Dendritic cell treated with granulocyte-macrophage colony-stimulating factor and Interleukin-4, amounts not matched to agents 40 ng/mL and 50 ng/mL, for 4 days (primary cell): ENCODE data around the gene PSD4.

Experiments used
- H3K27ac Mint-ChIP-seq: one replicate; pipeline ENCODE4 v1.8.0; 2022; ENCODE audit warnings: mild to moderate bottlenecking, mixed read lengths
- H3K27me3 Mint-ChIP-seq: one replicate; pipeline ENCODE4 v1.8.0; 2022; ENCODE audit warnings: mild to moderate bottlenecking, mixed read lengths
- H3K36me3 Mint-ChIP-seq: one replicate; pipeline ENCODE4 v1.8.0; 2022; ENCODE audit warnings: low read depth, mixed read lengths
- H3K4me1 Mint-ChIP-seq: one replicate; pipeline ENCODE4 v1.8.0; 2022; ENCODE audit warnings: low read depth, mixed read lengths
- H3K4me3 Mint-ChIP-seq: one replicate; pipeline ENCODE4 v1.8.0; 2022; ENCODE audit warnings: mild to moderate bottlenecking, moderate library complexity, mixed read lengths
- H3K9me3 Mint-ChIP-seq: one replicate; pipeline ENCODE4 v1.8.0; 2022; ENCODE audit warnings: mixed read lengths
- intact Hi-C: fragments of 100-400 bp; cut with micrococcal nuclease; formaldehyde crosslinking; loops from one replicate; pipeline ENCODE4 v1.15.0; 2022

PSD4 gene

DNA sequence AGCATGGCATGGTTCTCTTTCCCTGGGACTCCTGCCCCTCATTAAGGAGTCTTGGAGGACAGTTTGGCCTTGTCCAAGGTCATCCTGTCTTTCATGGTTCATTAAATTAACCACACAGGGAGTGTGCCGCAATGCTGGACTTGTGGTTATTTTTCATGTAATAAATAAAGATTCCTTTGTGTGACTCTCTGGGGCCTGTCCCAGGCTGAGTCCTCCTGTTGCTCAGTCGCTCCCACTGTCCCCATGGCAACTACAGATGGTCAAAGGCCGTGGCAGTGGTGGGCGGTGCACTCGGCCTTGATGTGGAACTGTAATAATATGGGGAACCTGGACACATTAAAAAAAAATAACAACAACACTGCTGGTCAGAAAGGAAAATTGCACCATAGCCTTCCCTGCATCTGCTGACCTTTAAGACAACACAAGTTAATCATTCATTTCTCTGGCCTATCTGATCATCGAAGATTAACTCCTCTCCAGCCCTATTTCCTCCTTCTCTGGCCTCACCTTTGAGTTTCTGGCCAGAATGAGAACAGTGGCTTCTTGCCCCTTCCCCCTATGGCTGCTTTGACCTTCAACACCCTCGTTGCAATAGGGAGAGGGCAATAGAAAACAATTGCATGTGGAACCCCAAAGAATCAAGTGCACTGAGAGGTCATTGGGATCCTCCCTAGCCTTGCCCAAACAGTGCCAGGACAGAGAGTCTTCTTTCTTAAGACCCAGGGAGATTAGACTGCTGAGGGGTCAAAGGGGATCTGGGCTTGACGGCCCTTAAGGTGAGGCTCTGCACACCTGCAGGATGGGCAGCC is 44.7 kb downstream of the PSD4 start:
- Mint-ChIP-seq H3K9me3 (no peaks in the 10 kb centered on the region), H3K4me3 (no peak overlapping the region), H3K27me3 (no peaks in the 10 kb centered on the region), H3K27ac (peak overlapping the region; percentile 86), H3K4me1 (peaks cover 58% of the 10 kb centered on the region), H3K36me3 (no peaks in the 10 kb centered on the region)
- intact Hi-C loops, result no loop called here

GRCh38 chr2:113219092-113219441 is 45.3 kb downstream of the PSD4 start:
- H3K9me3 Mint-ChIP-seq, result no peaks in the 10 kb centered on the region
- intact Hi-C loops, result no loop called here
- peaks cover 55% of the 10 kb centered on the region for H3K4me1 Mint-ChIP-seq
- H3K27me3 Mint-ChIP-seq, result no peaks in the 10 kb centered on the region
- peak overlapping the region; percentile 86 for H3K27ac Mint-ChIP-seq
- no peak overlapping the region for H3K4me3 Mint-ChIP-seq
- H3K36me3 Mint-ChIP-seq, result no peaks in the 10 kb centered on the region

- intact Hi-C loops, result no loop called here
- Mint-ChIP-seq H3K4me3 (no peak overlapping the region), H3K27ac (peak overlapping the region; percentile 86), H3K4me1 (peaks cover 53% of the 10 kb centered on the region), H3K27me3 (no peaks in the 10 kb centered on the region), H3K9me3 (no peaks in the 10 kb centered on the region), H3K36me3 (no peaks in the 10 kb centered on the region)
Observed at GRCh38 chr2:113219525-113219888, 45.7 kb downstream of the PSD4 start.

DNA sequence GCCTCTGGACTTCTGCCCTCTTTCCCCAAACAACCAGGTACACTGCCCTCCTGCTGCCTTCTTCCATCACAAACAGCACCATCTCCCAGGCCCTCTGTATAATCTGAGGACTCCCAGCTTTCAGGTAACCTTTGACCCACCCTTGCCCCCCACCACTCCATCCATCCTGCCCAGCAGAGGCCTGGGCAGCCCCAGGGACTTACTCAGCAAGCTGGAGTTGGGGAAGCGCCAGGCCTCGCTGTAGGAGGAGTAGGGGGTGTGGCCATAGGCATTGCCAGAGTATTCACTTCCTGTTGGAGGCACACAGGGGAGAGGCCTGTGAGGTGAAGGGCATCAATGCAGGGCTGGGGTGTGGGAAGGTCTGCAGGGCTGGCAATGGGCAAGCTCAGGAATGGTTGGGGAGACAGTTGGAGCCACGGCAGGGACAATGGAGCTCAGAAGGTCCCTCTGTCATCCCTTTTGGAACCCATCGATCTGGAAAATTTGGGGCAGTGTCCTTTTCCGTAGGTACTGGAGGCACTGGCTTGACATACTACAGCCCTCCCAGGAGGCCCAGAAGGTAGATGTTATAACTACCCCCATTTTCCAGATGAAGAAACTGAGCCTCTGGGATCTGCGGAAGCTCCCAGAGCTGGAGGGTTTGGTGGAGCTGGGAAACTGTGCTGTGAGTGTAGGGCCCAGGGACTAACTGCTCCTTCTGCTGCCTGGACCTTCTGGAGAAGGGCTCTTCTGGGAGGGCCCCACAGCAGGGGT is 46.3 kb downstream of the PSD4 start:
- H3K4me3 Mint-ChIP-seq, result peak overlapping the region; percentile 22
- no peaks in the 10 kb centered on the region for H3K36me3 Mint-ChIP-seq
- no peaks in the 10 kb centered on the region for H3K27me3 Mint-ChIP-seq
- intact Hi-C loops, result no loop called here
- H3K4me1 Mint-ChIP-seq, result peaks cover 48% of the 10 kb centered on the region
- no peaks in the 10 kb centered on the region for H3K9me3 Mint-ChIP-seq
- H3K27ac Mint-ChIP-seq, result peak overlapping the region; percentile 86

DNA sequence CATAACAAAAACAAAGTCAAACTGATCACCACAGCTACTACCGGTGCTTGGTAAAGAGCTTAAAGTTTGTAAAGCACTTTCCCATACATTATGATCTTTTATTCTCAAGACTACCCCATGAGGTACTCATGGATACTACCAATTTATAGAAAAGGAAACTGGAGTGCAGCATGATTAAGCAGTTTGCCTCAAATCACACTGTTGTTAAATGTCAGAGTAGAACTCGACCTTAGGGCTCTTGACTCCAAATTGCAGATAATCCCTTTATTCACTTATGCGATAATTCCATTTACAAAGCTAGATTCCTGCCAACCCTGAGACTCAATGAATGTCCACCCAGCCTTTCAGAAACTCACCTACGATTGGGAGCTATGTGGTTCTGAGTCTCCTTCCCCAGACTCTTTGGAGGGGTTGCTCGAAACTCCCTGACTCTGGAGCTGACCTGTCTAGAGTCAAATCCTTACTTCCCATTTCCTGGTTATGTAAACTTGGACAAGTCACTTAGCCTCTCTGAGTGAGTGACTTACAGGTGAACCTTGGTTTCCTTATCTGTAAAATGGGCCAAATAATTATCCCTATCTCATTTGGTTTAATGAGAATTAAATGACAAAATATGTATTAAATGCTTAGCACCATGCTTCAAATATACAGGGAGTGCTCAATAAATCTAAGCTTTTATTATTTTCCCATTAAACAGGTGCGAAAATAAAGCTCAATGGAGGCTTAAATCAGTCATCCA is 47.4 kb downstream of the PSD4 start:
- no peaks in the 10 kb centered on the region for H3K36me3 Mint-ChIP-seq
- no peaks in the 10 kb centered on the region for H3K9me3 Mint-ChIP-seq
- intact Hi-C loops, result no loop called here
- H3K27me3 Mint-ChIP-seq, result no peaks in the 10 kb centered on the region
- H3K27ac Mint-ChIP-seq, result peak overlapping the region; percentile 86
- peaks cover 45% of the 10 kb centered on the region for H3K4me1 Mint-ChIP-seq
- no peak overlapping the region for H3K4me3 Mint-ChIP-seq

GRCh38 chr2:113221846-113222245 is 48.1 kb downstream of the PSD4 start:
- Mint-ChIP-seq H3K27ac (no peak overlapping the region), H3K27me3 (no peaks in the 10 kb centered on the region), H3K36me3 (no peaks in the 10 kb centered on the region), H3K9me3 (no peaks in the 10 kb centered on the region), H3K4me1 (peaks cover 38% of the 10 kb centered on the region), H3K4me3 (no peak overlapping the region)
- intact Hi-C loops, result no loop called here

DNA sequence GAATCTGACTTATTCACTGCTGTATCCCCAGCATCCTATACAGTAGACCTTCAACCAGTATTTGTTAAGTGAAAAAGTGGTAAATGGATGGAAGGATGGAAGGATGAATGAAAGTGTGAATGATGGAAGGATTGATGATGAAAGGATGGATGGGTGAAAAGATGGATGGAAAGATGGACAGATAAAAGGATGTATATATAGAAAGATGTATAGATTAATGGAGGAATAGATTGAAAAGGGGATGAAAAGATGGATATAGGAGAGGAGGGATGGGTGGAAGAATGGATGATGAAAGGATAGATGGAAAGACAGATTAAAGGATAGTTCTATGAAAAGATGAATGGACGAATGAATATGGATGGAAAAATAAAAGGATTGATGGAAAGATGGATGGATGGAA is 50.0 kb downstream of the PSD4 start:
- intact Hi-C loops, result no loop called here
- Mint-ChIP-seq H3K4me3 (no peak overlapping the region), H3K4me1 (peaks cover 29% of the 10 kb centered on the region), H3K27me3 (no peaks in the 10 kb centered on the region), H3K9me3 (no peaks in the 10 kb centered on the region), H3K36me3 (no peaks in the 10 kb centered on the region), H3K27ac (no peak overlapping the region)

- Mint-ChIP-seq H3K4me3 (no peak overlapping the region), H3K9me3 (no peaks in the 10 kb centered on the region), H3K27ac (no peak overlapping the region), H3K36me3 (no peaks in the 10 kb centered on the region), H3K4me1 (peaks cover 26% of the 10 kb centered on the region), H3K27me3 (no peaks in the 10 kb centered on the region)
- intact Hi-C loops, result no loop called here
Observed at GRCh38 chr2:113224647-113225236, 51.0 kb downstream of the PSD4 start.

- peak overlapping the region; percentile 20 for H3K27ac Mint-ChIP-seq
- peaks cover 26% of the 10 kb centered on the region for H3K4me1 Mint-ChIP-seq
- H3K9me3 Mint-ChIP-seq, result no peaks in the 10 kb centered on the region
- no peak overlapping the region for H3K4me3 Mint-ChIP-seq
- no peaks in the 10 kb centered on the region for H3K36me3 Mint-ChIP-seq
- intact Hi-C loops, result no loop called here
- no peaks in the 10 kb centered on the region for H3K27me3 Mint-ChIP-seq
Observed at GRCh38 chr2:113225263-113226259, 51.8 kb downstream of the PSD4 start.

- Mint-ChIP-seq H3K36me3 (no peaks in the 10 kb centered on the region), H3K9me3 (no peaks in the 10 kb centered on the region), H3K27me3 (no peaks in the 10 kb centered on the region), H3K27ac (no peak overlapping the region), H3K4me3 (no peak overlapping the region), H3K4me1 (peaks cover 34% of the 10 kb centered on the region)
- intact Hi-C loops, result no loop called here
Observed at GRCh38 chr2:113226462-113226861, 52.7 kb downstream of the PSD4 start.

DNA sequence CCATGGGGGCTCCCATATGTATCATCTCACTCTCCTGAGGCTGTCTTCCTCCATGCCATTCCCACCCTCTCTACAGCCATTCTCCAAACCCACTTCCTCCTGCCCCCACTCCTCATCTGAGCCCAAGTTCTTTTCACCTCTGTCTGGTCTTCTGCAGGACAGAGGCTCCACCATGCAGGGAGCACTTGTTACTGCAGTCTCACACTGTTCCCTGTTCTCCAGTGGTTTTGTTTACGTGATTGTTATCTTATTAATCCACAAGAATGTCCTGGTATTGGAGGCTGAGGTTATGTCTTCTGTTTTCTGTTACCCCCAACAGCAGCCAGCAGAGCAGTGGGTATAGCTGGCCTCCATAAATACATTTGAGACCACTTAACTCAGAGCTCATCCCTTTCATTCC is 53.5 kb downstream of the PSD4 start:
- Mint-ChIP-seq H3K4me3 (no peak overlapping the region), H3K27me3 (no peaks in the 10 kb centered on the region), H3K4me1 (peaks cover 41% of the 10 kb centered on the region), H3K9me3 (no peaks in the 10 kb centered on the region), H3K27ac (peak overlapping the region; percentile 14), H3K36me3 (no peaks in the 10 kb centered on the region)
- intact Hi-C loops, result no loop called here

DNA sequence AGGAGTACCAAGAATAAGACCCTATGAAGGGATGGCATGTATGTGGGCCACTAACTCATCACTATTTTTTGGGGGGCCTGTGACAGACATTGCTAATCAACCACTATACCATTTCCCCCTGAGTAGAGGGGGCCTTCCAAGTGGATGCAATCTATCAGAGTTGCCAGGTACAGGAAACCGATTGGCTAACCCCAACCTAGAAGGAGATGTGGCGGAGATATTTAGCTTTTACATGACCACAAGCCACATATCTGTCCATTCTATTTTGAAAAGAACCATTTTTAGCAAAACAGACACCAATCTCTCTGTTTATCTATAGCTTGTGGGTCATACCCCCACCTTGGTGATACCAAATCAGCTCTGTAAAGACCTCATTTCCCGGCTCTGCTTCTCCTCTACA is 53.9 kb downstream of the PSD4 start:
- Mint-ChIP-seq H3K4me1 (peaks cover 46% of the 10 kb centered on the region), H3K27ac (no peak overlapping the region), H3K4me3 (no peak overlapping the region), H3K9me3 (no peaks in the 10 kb centered on the region), H3K27me3 (no peaks in the 10 kb centered on the region), H3K36me3 (no peaks in the 10 kb centered on the region)
- intact Hi-C loops, result no loop called here

- H3K27me3 Mint-ChIP-seq, result no peaks in the 10 kb centered on the region
- no peak overlapping the region for H3K27ac Mint-ChIP-seq
- H3K4me3 Mint-ChIP-seq, result no peak overlapping the region
- peaks cover 52% of the 10 kb centered on the region for H3K4me1 Mint-ChIP-seq
- H3K36me3 Mint-ChIP-seq, result no peaks in the 10 kb centered on the region
- H3K9me3 Mint-ChIP-seq, result no peaks in the 10 kb centered on the region
- intact Hi-C loops, result no loop called here
Observed at GRCh38 chr2:113228351-113228750, 54.6 kb downstream of the PSD4 start.
